Endothelial cell (in vitro differentiated cells): ENCODE results near the gene MAML1. TPM values are rescaled to one million over a fixed set of nuclear protein-coding genes. Genes with fewer than 3 reads are reported as not detected.
"Not testable (repeated sequence)": the region's sequence is repeated elsewhere in the genome, so short reads cannot be mapped to it uniquely, and the experiment has no call there.

ENCODE experiments used
- DNase-seq: peaks from one replicate; pipeline ENCODE4 v3.0.0; 2021; ENCODE audit warnings: low spot score
- H3K27ac Mint-ChIP-seq: one replicate; pipeline ENCODE4 v1.8.0; 2021; ENCODE audit warnings: mixed read lengths, inconsistent platforms; ENCODE audit not compliant: unreplicated experiment
- H3K27me3 Mint-ChIP-seq: one replicate; pipeline ENCODE4 v1.8.0; 2021; ENCODE audit warnings: mild to moderate bottlenecking, moderate library complexity, mixed read lengths, inconsistent platforms; ENCODE audit not compliant: unreplicated experiment
- H3K36me3 Mint-ChIP-seq: one replicate; pipeline ENCODE4 v1.8.0; 2021; ENCODE audit warnings: mild to moderate bottlenecking, low read depth, mixed read lengths, inconsistent platforms; ENCODE audit not compliant: unreplicated experiment
- H3K4me1 Mint-ChIP-seq: one replicate; pipeline ENCODE4 v1.8.0; 2021; ENCODE audit warnings: mild to moderate bottlenecking, mixed read lengths, inconsistent platforms; ENCODE audit not compliant: unreplicated experiment
- H3K4me3 Mint-ChIP-seq: one replicate; pipeline ENCODE4 v1.8.0; 2021; ENCODE audit warnings: mild to moderate bottlenecking, mixed read lengths, inconsistent platforms; ENCODE audit not compliant: unreplicated experiment
- H3K9me3 Mint-ChIP-seq: one replicate; pipeline ENCODE4 v1.8.0; 2021; ENCODE audit warnings: mixed read lengths, inconsistent platforms; ENCODE audit not compliant: unreplicated experiment
- total RNA-seq: library from RNA; stranded (reverse); fragmentation: NEBNext Ultra II Directional; extraction: Animal tissue kit (Norgen Biotek cat#: 25700); gene quantifications from one replicate; pipeline ENCODE4 v1.2.1, GENCODE V29; 2021; ENCODE audit not compliant: unreplicated experiment
- TF ChIP-seq, protein P1 (sequence below): fragments of 200-600 bp; sonication (generic); IDR thresholded peaks from one replicate; pipeline ENCODE4 v1.5.0; 2021; ENCODE audit warnings: antibody characterized with exemption; ENCODE audit not compliant: unreplicated experiment

Gene MAML1
- total RNA-seq, 1 donor from 2014 or later: 30.0 TPM

DNA sequence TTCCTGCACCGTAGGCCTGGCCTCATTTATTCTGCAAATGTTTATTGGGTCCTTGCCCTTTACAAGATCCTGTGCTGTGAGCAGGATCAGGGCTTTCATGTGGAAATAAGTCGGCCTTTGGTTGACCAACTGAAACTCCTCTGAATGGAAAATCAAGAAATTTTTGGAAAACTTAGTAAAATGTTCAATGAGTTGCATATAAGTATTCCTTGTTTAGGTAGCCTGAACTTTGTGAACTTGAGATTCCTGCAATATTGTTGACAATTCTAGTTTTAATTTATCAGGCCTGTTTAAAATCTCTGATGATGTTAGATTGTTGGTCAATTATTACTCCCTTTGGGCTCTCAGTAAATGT, 1.1 kb downstream of the MAML1 start:
- peaks cover 6% of the 10 kb centered on the region for H3K36me3 Mint-ChIP-seq
- no peak for DNase-seq
- H3K4me1 Mint-ChIP-seq: peaks cover 30% of the 10 kb centered on the region
- TF ChIP-seq, protein P1, sequence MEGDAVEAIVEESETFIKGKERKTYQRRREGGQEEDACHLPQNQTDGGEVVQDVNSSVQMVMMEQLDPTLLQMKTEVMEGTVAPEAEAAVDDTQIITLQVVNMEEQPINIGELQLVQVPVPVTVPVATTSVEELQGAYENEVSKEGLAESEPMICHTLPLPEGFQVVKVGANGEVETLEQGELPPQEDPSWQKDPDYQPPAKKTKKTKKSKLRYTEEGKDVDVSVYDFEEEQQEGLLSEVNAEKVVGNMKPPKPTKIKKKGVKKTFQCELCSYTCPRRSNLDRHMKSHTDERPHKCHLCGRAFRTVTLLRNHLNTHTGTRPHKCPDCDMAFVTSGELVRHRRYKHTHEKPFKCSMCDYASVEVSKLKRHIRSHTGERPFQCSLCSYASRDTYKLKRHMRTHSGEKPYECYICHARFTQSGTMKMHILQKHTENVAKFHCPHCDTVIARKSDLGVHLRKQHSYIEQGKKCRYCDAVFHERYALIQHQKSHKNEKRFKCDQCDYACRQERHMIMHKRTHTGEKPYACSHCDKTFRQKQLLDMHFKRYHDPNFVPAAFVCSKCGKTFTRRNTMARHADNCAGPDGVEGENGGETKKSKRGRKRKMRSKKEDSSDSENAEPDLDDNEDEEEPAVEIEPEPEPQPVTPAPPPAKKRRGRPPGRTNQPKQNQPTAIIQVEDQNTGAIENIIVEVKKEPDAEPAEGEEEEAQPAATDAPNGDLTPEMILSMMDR: no peak
- peak overlapping the region; percentile 88 for H3K27ac Mint-ChIP-seq
- H3K4me3 Mint-ChIP-seq: peak overlapping the region; percentile 98
- H3K9me3 Mint-ChIP-seq: no peaks in the 10 kb centered on the region
- peaks cover 2% of the 10 kb centered on the region for H3K27me3 Mint-ChIP-seq

DNA sequence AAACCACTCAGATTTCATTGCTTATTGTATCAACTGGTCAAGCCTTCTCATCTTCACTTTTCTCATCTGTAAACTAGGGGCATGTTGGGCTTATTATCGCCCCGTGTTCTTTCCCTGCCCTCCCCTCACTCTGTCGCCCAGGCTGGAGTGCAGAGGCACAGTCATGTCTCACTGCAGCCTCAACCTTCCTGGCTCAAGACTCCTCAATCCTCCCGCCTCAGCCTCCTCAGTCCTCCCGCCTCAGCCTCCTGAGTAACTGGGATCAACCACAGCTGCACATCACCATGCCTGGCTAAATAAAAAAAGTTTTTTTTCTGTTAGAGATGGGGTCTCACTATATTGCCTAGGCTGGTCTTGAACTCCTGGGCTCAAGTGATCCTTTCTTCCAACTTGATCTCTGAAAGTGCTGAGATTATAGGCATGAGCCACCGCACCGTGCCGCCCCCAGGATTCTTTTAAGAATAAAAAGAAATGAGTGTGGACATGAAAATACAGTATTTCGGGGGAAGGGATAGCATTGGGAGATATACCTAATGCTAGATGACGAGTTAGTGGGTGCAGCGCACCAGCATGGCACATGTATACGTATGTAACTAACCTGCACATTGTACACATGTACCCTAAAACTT, 2.0 kb downstream of the MAML1 start:
- no peak for DNase-seq
- Mint-ChIP-seq H3K4me3 (peak overlapping the region; percentile 98), H3K27me3 (peaks cover 2% of the 10 kb centered on the region), H3K9me3 (no peaks in the 10 kb centered on the region), H3K4me1 (peaks cover 30% of the 10 kb centered on the region), H3K36me3 (peaks cover 11% of the 10 kb centered on the region), H3K27ac (peak overlapping the region; percentile 72)
- TF ChIP-seq, protein P1: no peak

DNA sequence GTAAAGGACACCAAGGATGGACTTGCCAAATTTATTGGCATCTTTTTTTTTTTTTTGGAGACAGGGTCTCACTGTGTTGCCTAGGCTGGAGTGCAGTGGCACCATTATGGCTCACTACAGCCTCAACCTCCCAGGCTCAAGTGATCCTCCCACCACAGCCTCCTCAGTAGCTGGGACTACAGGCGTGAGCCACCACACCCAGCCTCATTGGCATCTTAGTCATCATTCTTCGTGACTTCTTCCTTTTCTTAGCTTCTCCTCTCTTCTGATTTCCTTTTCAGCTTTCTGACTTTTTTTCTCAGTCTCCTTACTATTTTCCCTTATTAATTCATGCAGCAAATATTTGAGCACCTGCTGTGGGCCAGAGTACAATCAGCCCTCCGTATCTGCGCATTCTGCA, 6.1 kb downstream of the MAML1 start:
- DNase-seq: no peak
- H3K4me3 Mint-ChIP-seq: no peak overlapping the region
- peaks cover 14% of the 10 kb centered on the region for H3K4me1 Mint-ChIP-seq
- no peaks in the 10 kb centered on the region for H3K9me3 Mint-ChIP-seq
- peaks cover 9% of the 10 kb centered on the region for H3K36me3 Mint-ChIP-seq
- TF ChIP-seq, protein P1: no peak
- no peak overlapping the region for H3K27ac Mint-ChIP-seq
- H3K27me3 Mint-ChIP-seq: peaks cover 2% of the 10 kb centered on the region

DNA sequence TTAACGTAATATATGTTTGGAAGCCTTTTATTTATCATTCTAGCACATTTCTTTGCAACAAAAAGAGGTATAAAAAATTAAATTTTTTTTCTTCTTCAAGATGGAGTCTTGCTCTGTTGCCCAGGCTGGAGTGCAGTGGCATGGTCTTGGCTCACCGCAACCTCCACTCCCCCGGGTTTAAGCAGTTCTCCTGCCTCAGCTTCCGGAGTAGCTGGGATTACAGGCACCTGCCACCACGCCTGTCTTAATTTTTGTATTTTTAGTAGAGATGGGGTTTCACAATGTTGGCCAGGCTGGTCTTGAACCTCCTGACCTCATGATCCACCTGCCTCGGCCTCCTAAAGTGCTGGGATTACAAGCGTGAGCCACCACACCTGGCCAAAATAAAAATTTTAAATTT, 11.5 kb downstream of the MAML1 start:
- not testable (repeated sequence) for H3K4me3 Mint-ChIP-seq, H3K9me3 Mint-ChIP-seq, H3K27me3 Mint-ChIP-seq, H3K4me1 Mint-ChIP-seq, H3K27ac Mint-ChIP-seq, DNase-seq
- H3K36me3 Mint-ChIP-seq: peaks cover 11% of the 10 kb centered on the region

DNA sequence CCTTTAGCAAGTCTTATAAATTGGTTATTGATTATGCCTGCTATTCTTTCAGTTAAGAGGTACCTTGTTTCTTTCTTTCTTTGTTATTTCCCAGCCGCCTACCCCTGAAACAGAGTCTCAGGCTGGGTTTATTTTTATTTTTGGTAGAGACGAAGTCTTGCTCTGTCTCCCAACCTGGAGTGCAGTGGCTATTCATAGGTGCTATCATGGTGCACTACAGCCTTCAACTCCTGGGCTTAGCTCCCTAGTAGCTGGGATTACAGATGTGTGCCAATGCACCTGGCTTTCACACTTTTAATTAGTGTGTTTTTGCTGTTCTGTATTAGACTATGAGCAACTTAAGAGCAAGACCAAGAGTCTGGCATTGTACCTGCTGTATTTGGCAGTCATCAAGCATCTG, 14.2 kb downstream of the MAML1 start:
- Mint-ChIP-seq H3K36me3 (peaks cover 4% of the 10 kb centered on the region), H3K27ac (no peak overlapping the region), H3K9me3 (no peaks in the 10 kb centered on the region), H3K4me3 (no peak overlapping the region), H3K4me1 (no peaks in the 10 kb centered on the region), H3K27me3 (no peaks in the 10 kb centered on the region)
- no peak for DNase-seq
- TF ChIP-seq, protein P1: no peak
